A673 (cell line): ENCODE results near the gene PBOV1.

Experiments
- CTCF ChIP-seq: fragments of 300-800, 200-600 bp; sonication (generic); conservative IDR thresholded peaks from 2 replicates; pipeline ENCODE4 v1.5.1; 2017; ENCODE audit warnings: low read depth, mild to moderate bottlenecking, antibody characterized with exemption, low read length, moderate library complexity, mixed read lengths
- EZH2 ChIP-seq: fragments of 200-600 bp; sonication (generic); IDR thresholded peaks from 2 replicates; pipeline ENCODE4 v1.6.1; 2017; ENCODE audit warnings: borderline replicate concordance, low read depth, mild to moderate bottlenecking, mixed read lengths, antibody characterized with exemption, low read length; ENCODE audit not compliant: poor library complexity, severe bottlenecking

GRCh38 chr6:138245751-138246150 is 27.5 kb upstream of the PBOV1 start:
- no peak for TF ChIP-seq EZH2
- no peak for TF ChIP-seq CTCF
